Activated CD4-positive, alpha-beta T cell treated with anti-CD3 and anti-CD28 coated beads, Interleukin-2, amount 50 U/mL, for 1 hour (primary cell): ENCODE measurements around the gene NPB.
"Not testable (repeated sequence)": the region's sequence is repeated elsewhere in the genome, so short reads cannot be mapped to it uniquely, and the experiment has no call there.

Experiments used
- DNase-seq: peaks from one replicate; pipeline ENCODE4 v3.0.0-alpha.2; 2020

The NPB gene

GRCh38 chr17:81913394-81914102, 11.5 kb downstream of the NPB start:
- DNase-seq: no peak

GRCh38 chr17:81914103-81914850, 12.2 kb downstream of the NPB start:
- DNase-seq: no peak

- DNase-seq: no peak
These were observed 13.3 kb downstream of the NPB start for GRCh38 chr17:81915331-81915730.

- no peak for DNase-seq
These were observed 14.4 kb downstream of the NPB start for GRCh38 chr17:81916234-81917001.

- peak; percentile 80 for DNase-seq
These were observed 15.7 kb downstream of the NPB start, which contains the start of gene SIRT7 for GRCh38 chr17:81917565-81918332. Gene SIRT7 (minus strand): TSS chr17:81918176. CDS start chr17:81918131, 45 bp downstream.

GRCh38 chr17:81918333-81918669, 16.3 kb downstream of the NPB start:
- not testable (repeated sequence) for DNase-seq

GRCh38 chr17:81918832-81919545, 17.0 kb downstream of the NPB start:
- no peak for DNase-seq

GRCh38 chr17:81920612-81921536, 18.8 kb downstream of the NPB start:
- DNase-seq: no peak

GRCh38 chr17:81921537-81921862, 19.5 kb downstream of the NPB start:
- DNase-seq: no peak

GRCh38 chr17:81921996-81922565, 20.0 kb downstream of the NPB start:
- DNase-seq: no peak

- DNase-seq: no peak
These were observed 20.7 kb downstream of the NPB start for GRCh38 chr17:81922566-81923301.

GRCh38 chr17:81923302-81924260, 21.5 kb downstream of the NPB start:
- DNase-seq: no peak

- no peak for DNase-seq
These were observed 22.8 kb downstream of the NPB start for GRCh38 chr17:81924557-81925532.

GRCh38 chr17:81925860-81926450, 23.9 kb downstream of the NPB start:
- no peak for DNase-seq

GRCh38 chr17:81926451-81927151, 24.6 kb downstream of the NPB start:
- DNase-seq: peak; percentile 45

- DNase-seq: no peak
These were observed 25.2 kb downstream of the NPB start for GRCh38 chr17:81927152-81927652.
